Upper lobe of right lung (tissue), 1 donor: ENCODE results near the gene MBTPS1. TPM values are rescaled to one million over a fixed set of nuclear protein-coding genes. Genes with fewer than 3 reads are reported as not detected.

Source experiments
- ATAC-seq: fragments of 200-7000 bp; cut with Tn5 transposase; one replicate; pipeline ENCODE4 v1.9.1; 2020; ENCODE audit warnings: mild to moderate bottlenecking, moderate library complexity
- DNase-seq: peaks from one replicate; pipeline ENCODE4 v3.0.0-alpha.2; 2020
- H3K27ac ChIP-seq: fragments of 200-600 bp; one replicate; pipeline ENCODE4 v1.8.0; 2022
- H3K27me3 ChIP-seq: fragments of 200-600 bp; one replicate; pipeline ENCODE4 v1.8.0; 2022; ENCODE audit warnings: mild to moderate bottlenecking
- H3K36me3 ChIP-seq: fragments of 200-600 bp; one replicate; pipeline ENCODE4 v1.8.0; 2022
- H3K4me1 ChIP-seq: fragments of 200-600 bp; one replicate; pipeline ENCODE4 v1.8.0; 2022
- H3K4me3 ChIP-seq: fragments of 200-600 bp; one replicate; pipeline ENCODE4 v1.8.0; 2022; ENCODE audit warnings: mild to moderate bottlenecking
- H3K9me3 ChIP-seq: fragments of 200-600 bp; one replicate; pipeline ENCODE4 v1.8.0; 2022
- CTCF ChIP-seq: fragments of 200-600 bp; IDR thresholded peaks from one replicate; pipeline ENCODE4 v1.8.0; 2022; ENCODE audit warnings: antibody characterized with exemption
- intact Hi-C: fragments of 100-400 bp; cut with DNase I; formaldehyde crosslinking; loops from one replicate; pipeline ENCODE4 v1.11.0; 2022
- total RNA-seq: library from RNA; stranded (reverse); fragmentation: NEBNext Ultra II Directional; extraction: Animal tissue kit (Norgen Biotek cat#: 25700); gene quantifications from one replicate; pipeline ENCODE4 v1.2.1, GENCODE V29; 2021
- donor health status: DM: no; HTN: yes; CAD: no; lungs with severe emphysema.

The MBTPS1 gene
- total RNA-seq, 1 donor from 2014 or later = 97.5 TPM

GRCh38 chr16:84111525-84111924 is 5.2 kb downstream of the MBTPS1 start:
- Histone ChIP-seq H3K27ac (no peak overlapping the region), H3K9me3 (no peaks in the 10 kb centered on the region), H3K4me3 (no peak overlapping the region), H3K36me3 (peaks cover 16% of the 10 kb centered on the region), H3K4me1 (peaks cover 18% of the 10 kb centered on the region), H3K27me3 (no peaks in the 10 kb centered on the region)
- no peak for DNase-seq
- no peak for TF ChIP-seq CTCF
- intact Hi-C loops = no loop called here
- no peak for ATAC-seq

- no peak for TF ChIP-seq CTCF
- H3K4me1 ChIP-seq = peaks cover 15% of the 10 kb centered on the region
- no peak for ATAC-seq
These were observed 6.2 kb downstream of the MBTPS1 start for GRCh38 chr16:84110527-84110926.

GRCh38 chr16:84109598-84110335 is 7.0 kb downstream of the MBTPS1 start:
- H3K27ac ChIP-seq = no peak overlapping the region
- no peak for TF ChIP-seq CTCF
- H3K36me3 ChIP-seq = peaks cover 16% of the 10 kb centered on the region
- intact Hi-C loops = no loop called here
- no peak overlapping the region for H3K4me3 ChIP-seq
- no peaks in the 10 kb centered on the region for H3K27me3 ChIP-seq
- H3K4me1 ChIP-seq = peaks cover 7% of the 10 kb centered on the region
- no peaks in the 10 kb centered on the region for H3K9me3 ChIP-seq
- ATAC-seq (no peak), DNase-seq (no peak)

More at GRCh38 chr16:84110527-84110926, 6.2 kb downstream of the MBTPS1 start:
- Histone ChIP-seq H3K9me3 (no peaks in the 10 kb centered on the region), H3K27ac (no peak overlapping the region), H3K4me3 (no peak overlapping the region), H3K36me3 (peaks cover 16% of the 10 kb centered on the region), H3K27me3 (no peaks in the 10 kb centered on the region)
- intact Hi-C loops = no loop called here
- DNase-seq = no peak

- peaks cover 16% of the 10 kb centered on the region for H3K36me3 ChIP-seq
- DNase-seq (no peak), ATAC-seq (no peak)
- no peak for TF ChIP-seq CTCF
- H3K4me3 ChIP-seq = no peak overlapping the region
- intact Hi-C loops = no loop called here
- H3K27ac ChIP-seq = no peak overlapping the region
- no peaks in the 10 kb centered on the region for H3K9me3 ChIP-seq
- peaks cover 9% of the 10 kb centered on the region for H3K4me1 ChIP-seq
- H3K27me3 ChIP-seq = no peaks in the 10 kb centered on the region
These were observed 8.8 kb downstream of the MBTPS1 start for GRCh38 chr16:84107921-84108320.

GRCh38 chr16:84105948-84106740 is 10.6 kb downstream of the MBTPS1 start:
- no peak overlapping the region for H3K27ac ChIP-seq
- intact Hi-C loops = no loop called here
- no peak for TF ChIP-seq CTCF
- H3K27me3 ChIP-seq = no peaks in the 10 kb centered on the region
- H3K36me3 ChIP-seq = peaks cover 22% of the 10 kb centered on the region
- no peak for DNase-seq
- no peak for ATAC-seq
- H3K4me3 ChIP-seq = no peak overlapping the region
- no peaks in the 10 kb centered on the region for H3K9me3 ChIP-seq
- H3K4me1 ChIP-seq = peaks cover 9% of the 10 kb centered on the region
